HG02642 (cell line): ENCODE measurements around the gene SRRM1.

Experiments
- ATAC-seq: cut with Tn5 transposase; IDR thresholded peaks from one replicate; pipeline ENCODE4 v1.9.1; 2021; ENCODE audit warnings: mild to moderate bottlenecking; ENCODE audit not compliant: unreplicated experiment, poor library complexity

The SRRM1 gene, protein sequence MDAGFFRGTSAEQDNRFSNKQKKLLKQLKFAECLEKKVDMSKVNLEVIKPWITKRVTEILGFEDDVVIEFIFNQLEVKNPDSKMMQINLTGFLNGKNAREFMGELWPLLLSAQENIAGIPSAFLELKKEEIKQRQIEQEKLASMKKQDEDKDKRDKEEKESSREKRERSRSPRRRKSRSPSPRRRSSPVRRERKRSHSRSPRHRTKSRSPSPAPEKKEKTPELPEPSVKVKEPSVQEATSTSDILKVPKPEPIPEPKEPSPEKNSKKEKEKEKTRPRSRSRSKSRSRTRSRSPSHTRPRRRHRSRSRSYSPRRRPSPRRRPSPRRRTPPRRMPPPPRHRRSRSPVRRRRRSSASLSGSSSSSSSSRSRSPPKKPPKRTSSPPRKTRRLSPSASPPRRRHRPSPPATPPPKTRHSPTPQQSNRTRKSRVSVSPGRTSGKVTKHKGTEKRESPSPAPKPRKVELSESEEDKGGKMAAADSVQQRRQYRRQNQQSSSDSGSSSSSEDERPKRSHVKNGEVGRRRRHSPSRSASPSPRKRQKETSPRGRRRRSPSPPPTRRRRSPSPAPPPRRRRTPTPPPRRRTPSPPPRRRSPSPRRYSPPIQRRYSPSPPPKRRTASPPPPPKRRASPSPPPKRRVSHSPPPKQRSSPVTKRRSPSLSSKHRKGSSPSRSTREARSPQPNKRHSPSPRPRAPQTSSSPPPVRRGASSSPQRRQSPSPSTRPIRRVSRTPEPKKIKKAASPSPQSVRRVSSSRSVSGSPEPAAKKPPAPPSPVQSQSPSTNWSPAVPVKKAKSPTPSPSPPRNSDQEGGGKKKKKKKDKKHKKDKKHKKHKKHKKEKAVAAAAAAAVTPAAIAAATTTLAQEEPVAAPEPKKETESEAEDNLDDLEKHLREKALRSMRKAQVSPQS

DNA sequence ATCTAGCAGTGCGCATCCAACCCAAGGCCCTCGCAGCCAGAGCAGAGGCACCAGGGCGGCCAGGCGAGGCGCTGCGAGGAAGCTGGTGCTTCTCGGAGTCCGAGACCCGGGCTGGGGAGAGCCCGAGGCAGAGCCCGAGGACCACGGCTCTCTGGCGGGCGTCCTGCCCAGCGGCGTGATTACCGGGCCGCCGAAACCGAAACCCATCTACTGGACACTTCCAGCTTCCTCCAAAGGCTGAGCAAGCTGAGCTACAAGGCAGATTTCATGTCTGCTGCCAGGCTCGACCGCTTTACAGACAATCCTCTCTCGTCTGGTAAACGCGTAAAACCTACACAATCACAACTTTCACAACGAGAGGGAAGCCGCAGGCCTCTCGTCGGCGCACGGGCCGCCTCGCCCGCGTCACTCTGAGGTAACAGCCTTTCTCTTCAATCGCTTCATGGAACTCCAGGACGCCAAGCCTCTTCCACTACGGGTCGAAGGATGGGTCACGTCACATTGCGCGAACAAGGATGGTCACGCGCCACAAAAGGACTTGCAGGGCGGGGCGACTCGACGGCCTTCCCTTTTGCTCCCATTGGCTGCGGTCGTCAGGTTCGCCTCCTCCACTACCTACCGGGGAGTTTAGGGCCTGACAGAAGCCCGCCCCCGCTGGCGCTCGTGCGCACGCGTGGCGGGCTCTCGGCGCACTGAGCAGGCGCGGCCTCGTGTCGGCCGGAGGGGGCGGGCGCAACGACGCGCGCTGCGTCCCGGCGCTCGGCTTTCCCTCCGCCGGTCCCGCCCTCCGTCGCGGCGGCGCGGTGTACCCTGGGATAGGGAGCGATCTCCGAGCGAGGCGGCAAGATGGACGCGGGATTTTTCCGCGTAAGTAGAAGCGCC lies at the start of gene SRRM1:
Gene SRRM1 (plus strand): TSS at position 822 of the 882 bp plus-strand sequence. CDS start 25 bp downstream, at position 847.
- ATAC-seq, result peak; percentile 88

- no peak for ATAC-seq
Measured at GRCh38 chr1:24594328-24594598, 48.8 kb upstream of the SRRM1 start.

DNA sequence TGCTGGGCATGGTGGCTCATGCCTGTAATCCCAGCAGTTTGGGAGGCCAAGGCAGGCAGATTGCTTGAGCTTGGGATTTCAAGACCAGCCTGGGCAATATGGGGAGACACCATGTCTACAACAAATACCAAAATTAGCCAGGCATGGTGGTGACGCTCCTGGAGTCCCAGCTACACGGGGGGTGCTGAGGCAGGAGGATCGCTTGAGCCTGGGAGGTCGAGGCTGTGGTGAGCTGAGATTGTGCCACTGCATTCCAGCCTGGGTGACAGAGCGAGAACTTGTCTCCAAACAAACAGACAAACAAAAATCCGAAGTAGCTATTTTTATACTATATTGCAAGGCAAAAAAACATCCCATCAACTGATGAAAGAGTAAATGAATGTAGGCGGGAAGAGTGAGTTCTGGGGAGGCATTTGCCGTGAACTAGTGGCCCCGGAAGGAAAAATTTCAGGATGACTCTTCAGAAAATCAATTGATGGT lies 46.7 kb upstream of the SRRM1 start:
- no peak for ATAC-seq

GRCh38 chr1:24599265-24599664 lies 43.8 kb upstream of the SRRM1 start:
- no peak for ATAC-seq

DNA sequence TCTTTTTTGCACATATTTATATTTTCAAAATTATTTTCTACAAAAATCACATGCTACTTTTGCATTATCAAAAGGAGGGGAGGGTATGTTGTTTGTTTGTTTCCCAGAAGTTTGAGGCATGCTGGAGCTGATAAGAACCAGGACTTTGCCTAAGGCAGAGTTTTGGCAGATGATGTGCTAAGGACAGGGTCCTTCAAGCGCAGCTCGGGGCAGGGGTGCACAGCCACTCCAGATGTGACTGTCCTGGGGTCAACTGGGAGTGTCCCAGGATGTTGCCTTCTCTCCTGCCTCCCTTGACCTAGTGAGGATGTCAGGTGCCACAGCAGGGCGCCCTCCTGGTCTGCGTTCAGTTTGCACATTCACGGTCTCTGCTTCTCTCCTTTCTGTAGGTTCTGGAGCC lies 42.6 kb upstream of the SRRM1 start:
- ATAC-seq, result no peak

- no peak for ATAC-seq
Measured at GRCh38 chr1:24605534-24606295, 37.4 kb upstream of the SRRM1 start.

DNA sequence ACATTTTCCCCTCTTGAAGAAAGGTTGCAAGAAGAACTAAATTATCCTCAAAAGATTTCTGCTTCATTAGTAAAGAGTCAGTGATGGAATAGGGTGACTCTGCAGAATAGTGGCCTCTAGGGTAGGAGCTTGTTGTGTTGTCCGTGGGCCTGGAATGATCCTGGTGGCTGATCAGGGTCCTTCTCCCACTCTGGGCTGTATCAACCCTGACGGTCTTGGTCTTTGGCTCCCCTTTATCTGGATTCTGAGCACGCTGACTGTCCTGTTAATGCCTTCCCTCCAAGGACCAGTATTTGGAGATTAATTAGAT lies 36.9 kb upstream of the SRRM1 start:
- ATAC-seq, result no peak

GRCh38 chr1:24606621-24607020 lies 36.5 kb upstream of the SRRM1 start:
- ATAC-seq, result no peak

GRCh38 chr1:24609949-24610517 lies 33.1 kb upstream of the SRRM1 start:
- ATAC-seq, result no peak

DNA sequence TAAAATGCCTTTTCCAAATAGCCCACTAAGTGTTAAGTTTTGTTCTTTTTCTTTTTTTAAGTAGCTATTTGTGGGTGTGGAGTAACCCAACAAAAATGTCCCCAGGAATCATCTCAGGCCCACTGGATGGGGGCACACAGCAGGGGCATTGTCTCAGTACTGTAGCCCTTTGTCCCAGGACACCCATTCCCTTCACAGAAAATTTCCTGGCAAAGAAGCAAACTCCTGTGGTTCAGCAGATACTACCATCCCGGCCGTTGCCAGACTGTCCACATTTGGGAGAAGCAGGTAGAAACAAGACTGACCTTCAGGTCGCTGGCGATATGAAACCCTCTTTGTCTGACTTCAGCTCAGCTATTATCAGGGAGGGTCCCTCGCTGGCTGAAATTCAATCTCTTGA lies 23.7 kb upstream of the SRRM1 start:
- no peak for ATAC-seq

DNA sequence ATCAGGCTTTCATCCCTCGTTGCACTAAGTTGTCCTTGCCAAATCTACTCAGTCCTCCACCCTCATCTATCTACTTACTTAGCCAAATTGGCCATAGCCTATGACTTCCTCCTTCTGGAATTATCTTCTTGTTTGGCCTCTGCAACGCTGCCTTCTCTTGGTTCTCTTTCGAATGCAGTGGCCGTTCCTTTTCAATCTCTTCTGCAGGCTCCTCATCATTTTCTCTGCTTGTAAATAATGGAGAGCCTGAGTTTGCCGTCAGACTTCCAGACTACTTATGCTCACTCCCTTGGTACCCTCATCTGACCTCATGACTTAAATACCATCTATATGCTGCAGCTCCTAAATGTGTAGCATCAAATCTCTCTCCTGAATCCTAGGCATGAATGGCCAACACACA lies 22.4 kb upstream of the SRRM1 start:
- no peak for ATAC-seq

- ATAC-seq, result no peak
Measured at GRCh38 chr1:24621121-24621520, 22.0 kb upstream of the SRRM1 start.

GRCh38 chr1:24622218-24622617 lies 20.9 kb upstream of the SRRM1 start:
- no peak for ATAC-seq

- no peak for ATAC-seq
Measured at GRCh38 chr1:24632832-24633175, 10.3 kb upstream of the SRRM1 start.

DNA sequence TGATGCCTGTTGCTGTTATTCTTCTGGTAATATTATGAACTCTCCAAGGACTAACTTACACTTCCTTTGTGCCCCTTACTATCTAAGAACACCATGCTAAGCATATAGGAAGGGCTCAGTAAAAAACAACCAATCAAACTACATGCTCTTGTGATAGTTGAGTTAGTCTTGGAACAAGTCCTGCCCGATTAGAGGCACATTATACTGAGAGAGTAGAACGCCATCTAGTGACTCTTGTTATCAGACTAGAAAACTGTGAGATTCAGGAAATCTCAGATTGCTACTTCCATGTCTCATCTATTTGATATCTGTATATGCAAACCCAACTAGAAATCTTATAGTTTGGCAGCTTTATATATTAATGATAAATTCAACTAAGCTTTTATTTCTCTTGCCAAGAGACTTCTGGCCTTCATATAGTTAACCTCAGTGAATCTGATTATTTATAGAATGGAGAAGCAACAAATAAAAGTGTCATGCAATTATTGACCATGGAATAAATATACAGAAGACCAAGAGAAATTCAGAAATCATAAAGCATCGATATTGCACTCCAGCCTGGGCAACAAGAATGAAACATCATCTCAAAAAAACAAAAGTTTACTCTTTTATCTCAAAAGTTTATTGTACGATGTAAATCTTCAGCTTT lies 7.8 kb upstream of the SRRM1 start:
- ATAC-seq, result no peak

GRCh38 chr1:24636661-24637357 lies 6.3 kb upstream of the SRRM1 start:
- ATAC-seq, result no peak

GRCh38 chr1:24639094-24639493 lies 4.0 kb upstream of the SRRM1 start:
- no peak for ATAC-seq

- no peak for ATAC-seq
Measured at GRCh38 chr1:24639881-24640280, 3.2 kb upstream of the SRRM1 start.

GRCh38 chr1:24640288-24640687 lies 2.8 kb upstream of the SRRM1 start:
- ATAC-seq, result no peak
